Ectodermal cell (in vitro differentiated cells): ENCODE measurements around the gene PFKL.

ENCODE experiments used
- H3K27ac ChIP-seq: 2 replicates; pipeline ENCODE4 v1.7.0; 2013; ENCODE audit warnings: mild to moderate bottlenecking, low read depth, low read length; ENCODE audit not compliant: insufficient read depth, poor library complexity, severe bottlenecking
- H3K27me3 ChIP-seq: 2 replicates; pipeline ENCODE4 v1.7.0; 2013; ENCODE audit warnings: mild to moderate bottlenecking, low read length; ENCODE audit not compliant: insufficient read depth, control insufficient read depth, poor library complexity, severe bottlenecking
- H3K36me3 ChIP-seq: one replicate; pipeline ENCODE4 v1.7.0; 2013; ENCODE audit warnings: low read length; ENCODE audit not compliant: control insufficient read depth, insufficient read depth
- H3K4me1 ChIP-seq: one replicate; pipeline ENCODE4 v1.7.0; 2013; ENCODE audit warnings: low read length; ENCODE audit not compliant: control insufficient read depth, insufficient read depth
- H3K4me3 ChIP-seq: 2 replicates; pipeline ENCODE4 v1.7.0; 2013; ENCODE audit warnings: low read depth, low read length, control low read depth; ENCODE audit not compliant: insufficient read depth
- H3K9me3 ChIP-seq: 2 replicates; pipeline ENCODE4 v1.7.0; 2013; ENCODE audit warnings: mild to moderate bottlenecking, low read length, moderate library complexity; ENCODE audit not compliant: control insufficient read depth
- WGBS, 2 experiments: methylation state at CpG; one replicate each; pipeline ENCODE4 v1.1.7; 2013; ENCODE audit warnings: missing lambda C conversion rate in 2 of 2; 5-methylcytosine and 5-hydroxymethylcytosine counted together

Gene PFKL

GRCh38 chr21:44374601-44375280 lies 74.9 kb downstream of the PFKL start:
- H3K4me1 ChIP-seq, result peaks cover 6% of the 10 kb centered on the region
- H3K9me3 ChIP-seq, result no peaks in the 10 kb centered on the region
- 93 to 95% methylated on average over 24 of the region's 24 CpGs for WGBS, 2 experiments
- H3K36me3 ChIP-seq, result no peaks in the 10 kb centered on the region
- peaks cover 16% of the 10 kb centered on the region for H3K27me3 ChIP-seq
- H3K27ac ChIP-seq, result no peak overlapping the region
- H3K4me3 ChIP-seq, result no peak overlapping the region

GRCh38 chr21:44375281-44375651 lies 75.4 kb downstream of the PFKL start:
- 92 to 95% methylated on average over 10 of the region's 10 CpGs for WGBS, 2 experiments
- Histone ChIP-seq H3K27me3 (peaks cover 10% of the 10 kb centered on the region), H3K9me3 (no peaks in the 10 kb centered on the region), H3K27ac (no peak overlapping the region), H3K4me1 (peaks cover 4% of the 10 kb centered on the region), H3K36me3 (no peaks in the 10 kb centered on the region), H3K4me3 (no peak overlapping the region)

GRCh38 chr21:44375761-44376241 lies 75.9 kb downstream of the PFKL start:
- Histone ChIP-seq H3K27me3 (peaks cover 5% of the 10 kb centered on the region), H3K4me3 (no peak overlapping the region), H3K27ac (no peak overlapping the region), H3K4me1 (peaks cover 8% of the 10 kb centered on the region), H3K9me3 (no peaks in the 10 kb centered on the region), H3K36me3 (no peaks in the 10 kb centered on the region)
- WGBS, 2 experiments, result 94 to 95% methylated on average over 19 of the region's 19 CpGs

GRCh38 chr21:44376606-44377005 lies 76.8 kb downstream of the PFKL start:
- H3K27ac ChIP-seq, result no peak overlapping the region
- no peak overlapping the region for H3K4me3 ChIP-seq
- H3K36me3 ChIP-seq, result no peaks in the 10 kb centered on the region
- H3K27me3 ChIP-seq, result peaks cover 3% of the 10 kb centered on the region
- WGBS, 2 experiments, result 93 to 94% methylated on average over 9 of the region's 9 CpGs
- no peaks in the 10 kb centered on the region for H3K9me3 ChIP-seq
- H3K4me1 ChIP-seq, result peaks cover 8% of the 10 kb centered on the region
